ENCODE data around the gene UTP14C. TPM values are rescaled to one million over a fixed set of nuclear protein-coding genes. Genes with fewer than 3 reads are reported as not detected.

UTP14C gene
- total RNA-seq, 1 experiment from 2014 or later, result 19.8 TPM

DNA sequence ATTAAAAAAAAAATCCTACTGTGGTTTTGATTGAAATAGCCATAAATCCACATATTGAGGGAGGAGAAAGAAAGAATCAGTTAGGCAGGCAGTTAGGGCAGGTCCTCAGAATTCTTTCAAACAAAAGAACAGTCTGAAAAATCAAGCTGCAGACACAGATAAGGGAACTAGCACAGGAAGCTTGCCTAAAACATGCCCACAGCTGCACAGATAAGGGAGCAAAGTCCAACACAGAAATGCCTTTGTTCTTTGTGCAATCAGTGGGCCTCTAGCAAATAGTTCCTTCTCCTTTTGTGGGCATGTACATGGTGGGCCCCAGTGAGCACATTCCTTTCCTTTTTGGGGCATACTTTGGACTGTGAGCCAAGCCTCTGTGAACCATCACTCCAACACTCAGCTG, 42.7 kb downstream of the UTP14C start:
- no peaks in the 10 kb centered on the region for H3K4me1 ChIP-seq (ENCODE audit: insufficient read depth, low read length)
- no peak overlapping the region for H3T11ph ChIP-seq (ENCODE audit: low read length)
- H2BK15ac ChIP-seq (ENCODE audit: low read depth, low read length), result no peak overlapping the region
- no peaks in the 10 kb centered on the region for H3K79me2 ChIP-seq (ENCODE audit: insufficient read depth, low read length)
- H3K27ac Mint-ChIP-seq, result no peak overlapping the region
- no peak overlapping the region for H4K91ac ChIP-seq (ENCODE audit: insufficient read length, low read depth, low read length)
- H2BK5ac ChIP-seq (ENCODE audit: insufficient read length, low read length), result no peak overlapping the region
- no peaks in the 10 kb centered on the region for H3K79me1 ChIP-seq (ENCODE audit: insufficient read depth, low read depth, low read length, poor library complexity, severe bottlenecking)
- no peak overlapping the region for H2BK12ac ChIP-seq (ENCODE audit: insufficient read length, low read depth, low read length)
- H3K4me2 ChIP-seq (ENCODE audit: insufficient read depth, insufficient read length, low read length), result no peak overlapping the region
- H4K8ac ChIP-seq (replicated peaks; ENCODE audit: insufficient read length, low read depth, low read length), result no peak overlapping the region
- H3K18ac ChIP-seq (ENCODE audit: insufficient read length, low read depth, low read length), result no peak overlapping the region
- H4K20me1 ChIP-seq (ENCODE audit: control insufficient read depth, insufficient read depth, insufficient read length), result no peaks in the 10 kb centered on the region
- H4K5ac ChIP-seq (ENCODE audit: insufficient read length, low read depth, low read length), result no peak overlapping the region
- no peak for DNase-seq
- no peak overlapping the region for H3K56ac ChIP-seq (ENCODE audit: insufficient read length, low read depth, low read length)
- peaks cover 46% of the 10 kb centered on the region for H3K9me3 ChIP-seq (ENCODE audit: control insufficient read depth, low read depth, low read length)
- H3K27ac ChIP-seq (ENCODE audit: insufficient read length, low read depth, low read length), result no peak overlapping the region
- no peak overlapping the region for H3K23ac ChIP-seq (ENCODE audit: insufficient read length, low read depth, low read length)
- no peaks in the 10 kb centered on the region for H3K27me3 ChIP-seq (ENCODE audit: insufficient read depth, low read length)
- H2BK120ac ChIP-seq (ENCODE audit: low read depth, low read length, poor library complexity, severe bottlenecking), result no peak overlapping the region
- H3K9ac ChIP-seq (ENCODE audit: extremely low read depth, insufficient read length, low read length), result no peak overlapping the region
- no peak overlapping the region for H2AK5ac ChIP-seq (ENCODE audit: insufficient read length, low read length)
- no peaks in the 10 kb centered on the region for H3K4me1 Mint-ChIP-seq
- peaks cover 20 to 57% (median 44%) of the 10 kb centered on the region in 3 experiments for H3K36me3 Mint-ChIP-seq (ENCODE audit: insufficient read depth in 1 of 3, low read depth in 3 of 3)
- no peaks in the 10 kb centered on the region; the same call in 1 of the 2 replicates for H3K27me3 Mint-ChIP-seq (ENCODE audit: low read depth)
- no peak overlapping the region for H2AFZ ChIP-seq (ENCODE audit: low read length)
- H3K14ac ChIP-seq (ENCODE audit: insufficient read depth, low read length), result no peak overlapping the region
- H2BK20ac ChIP-seq (ENCODE audit: low read depth, low read length, poor library complexity, severe bottlenecking), result no peak overlapping the region
- TF ChIP-seq, protein P1, sequence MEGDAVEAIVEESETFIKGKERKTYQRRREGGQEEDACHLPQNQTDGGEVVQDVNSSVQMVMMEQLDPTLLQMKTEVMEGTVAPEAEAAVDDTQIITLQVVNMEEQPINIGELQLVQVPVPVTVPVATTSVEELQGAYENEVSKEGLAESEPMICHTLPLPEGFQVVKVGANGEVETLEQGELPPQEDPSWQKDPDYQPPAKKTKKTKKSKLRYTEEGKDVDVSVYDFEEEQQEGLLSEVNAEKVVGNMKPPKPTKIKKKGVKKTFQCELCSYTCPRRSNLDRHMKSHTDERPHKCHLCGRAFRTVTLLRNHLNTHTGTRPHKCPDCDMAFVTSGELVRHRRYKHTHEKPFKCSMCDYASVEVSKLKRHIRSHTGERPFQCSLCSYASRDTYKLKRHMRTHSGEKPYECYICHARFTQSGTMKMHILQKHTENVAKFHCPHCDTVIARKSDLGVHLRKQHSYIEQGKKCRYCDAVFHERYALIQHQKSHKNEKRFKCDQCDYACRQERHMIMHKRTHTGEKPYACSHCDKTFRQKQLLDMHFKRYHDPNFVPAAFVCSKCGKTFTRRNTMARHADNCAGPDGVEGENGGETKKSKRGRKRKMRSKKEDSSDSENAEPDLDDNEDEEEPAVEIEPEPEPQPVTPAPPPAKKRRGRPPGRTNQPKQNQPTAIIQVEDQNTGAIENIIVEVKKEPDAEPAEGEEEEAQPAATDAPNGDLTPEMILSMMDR (conservative IDR thresholded peaks at IDR 0.05), result no peak
- H3K4me3 Mint-ChIP-seq, result no peak overlapping the region
- no peaks in the 10 kb centered on the region for H3K23me2 ChIP-seq (ENCODE audit: insufficient read length, low read depth, low read length, poor library complexity, severe bottlenecking)
- H3K9me3 Mint-ChIP-seq, result peaks cover 72 to 78% of the 10 kb centered on the region in 2 experiments
- no peak overlapping the region for H3K4ac ChIP-seq (ENCODE audit: low read depth, low read length)
